Hindlimb muscle (tissue), 1 donor: ENCODE results near the gene PAPSS2. TPM values are rescaled to one million over a fixed set of nuclear protein-coding genes. Genes with fewer than 3 reads are reported as not detected.

ENCODE experiments used
- DNase-seq: peaks from one replicate; pipeline ENCODE4 v3.0.0-alpha.2; 2013
- polyA plus RNA-seq: library from polyadenylated mRNA; unstranded; fragments of 120-200 nt; gene quantifications from one replicate; pipeline ENCODE4 v1.2.1, GENCODE V29; 2013; ENCODE audit not compliant: insufficient read length

PAPSS2 gene
- polyA plus RNA-seq, 1 donor, result 8.7 TPM

- no peak for DNase-seq
Measured at GRCh38 chr10:87671139-87671815, 11.6 kb downstream of the PAPSS2 start.

- no peak for DNase-seq
Measured at GRCh38 chr10:87672551-87672950, 12.9 kb downstream of the PAPSS2 start.

GRCh38 chr10:87674943-87675342, 15.3 kb downstream of the PAPSS2 start:
- no peak for DNase-seq

GRCh38 chr10:87675396-87676376, 16.0 kb downstream of the PAPSS2 start:
- DNase-seq, result no peak

- DNase-seq, result no peak
Measured at GRCh38 chr10:87677595-87677994, 17.9 kb downstream of the PAPSS2 start.

DNA sequence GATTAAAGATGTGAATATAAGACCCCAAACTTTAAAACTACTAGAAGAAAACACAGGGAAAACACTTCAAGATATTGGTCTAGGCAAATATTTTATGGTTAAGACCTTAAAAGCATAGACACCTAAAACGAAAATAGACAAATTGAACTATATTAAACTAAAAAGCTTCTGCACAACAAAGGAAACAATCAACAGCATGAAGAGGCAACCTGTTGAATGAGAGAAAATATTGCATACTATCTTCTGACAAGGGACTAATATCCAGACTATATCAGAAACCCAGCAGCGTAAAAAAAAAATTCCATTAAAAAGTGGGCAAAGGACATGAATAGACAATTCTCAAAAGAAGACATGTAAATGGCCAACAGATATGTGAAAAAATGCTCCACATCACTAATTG, 18.6 kb downstream of the PAPSS2 start:
- DNase-seq, result no peak

DNA sequence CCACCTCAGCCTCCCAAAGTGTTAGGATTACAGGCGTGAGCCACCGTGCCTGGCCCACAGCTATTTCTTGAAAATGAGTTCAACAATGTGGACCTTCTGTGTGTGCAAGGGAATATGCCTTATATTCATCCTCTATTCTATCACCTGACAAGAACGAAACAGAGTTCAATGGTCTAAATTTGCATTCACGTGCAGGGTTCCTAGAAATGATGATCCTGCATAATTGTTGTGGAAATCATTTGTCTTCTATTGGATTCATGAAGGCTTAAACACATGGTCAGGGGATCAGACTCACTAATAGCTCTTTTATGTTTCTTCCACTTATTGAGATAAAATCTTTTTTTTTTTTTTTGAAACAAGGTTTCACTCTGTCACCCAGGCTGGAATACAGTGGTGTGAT, 23.7 kb downstream of the PAPSS2 start:
- no peak for DNase-seq

GRCh38 chr10:87684001-87684638, 24.4 kb downstream of the PAPSS2 start:
- DNase-seq, result no peak

- DNase-seq, result no peak
Measured at GRCh38 chr10:87685832-87686574, 26.3 kb downstream of the PAPSS2 start.

- no peak for DNase-seq
Measured at GRCh38 chr10:87691506-87692070, 31.9 kb downstream of the PAPSS2 start.

GRCh38 chr10:87692956-87693484, 33.3 kb downstream of the PAPSS2 start:
- no peak for DNase-seq

DNA sequence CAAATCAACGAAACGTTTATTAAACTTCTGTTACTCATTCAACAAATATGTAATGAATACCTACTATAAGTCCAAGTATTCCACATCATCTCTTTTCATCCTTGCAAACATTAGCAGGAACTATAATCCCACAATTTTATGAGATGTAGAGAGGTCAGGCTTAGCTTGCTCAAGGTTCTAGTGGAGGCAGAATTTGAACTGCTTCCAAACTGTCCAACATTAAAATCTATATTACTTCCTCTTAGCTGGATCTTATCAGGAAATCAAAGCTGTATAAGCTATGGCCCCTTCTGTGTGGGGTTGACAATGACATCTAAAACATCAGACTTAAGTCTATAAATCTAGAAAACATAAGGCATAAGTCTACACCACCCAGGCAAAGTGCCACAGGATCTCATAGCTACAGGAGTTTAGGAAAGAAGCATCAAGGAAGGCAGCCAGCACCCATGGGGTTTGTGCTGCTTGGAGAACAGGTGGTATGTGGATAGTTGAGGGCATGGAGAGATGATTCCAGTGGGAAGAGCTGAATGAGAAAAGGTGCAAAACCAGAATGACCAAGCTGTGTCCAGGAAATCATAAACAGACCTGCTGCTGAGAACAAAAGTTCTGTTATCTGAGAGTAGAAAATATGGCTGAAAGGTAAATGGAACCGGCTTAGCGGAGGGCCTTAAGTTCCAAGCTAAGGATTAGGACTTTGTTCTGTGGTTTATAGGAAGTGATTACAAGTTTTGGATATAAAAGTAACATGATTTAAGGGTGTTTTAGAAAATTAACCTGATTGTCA, 34.5 kb downstream of the PAPSS2 start:
- no peak for DNase-seq

DNA sequence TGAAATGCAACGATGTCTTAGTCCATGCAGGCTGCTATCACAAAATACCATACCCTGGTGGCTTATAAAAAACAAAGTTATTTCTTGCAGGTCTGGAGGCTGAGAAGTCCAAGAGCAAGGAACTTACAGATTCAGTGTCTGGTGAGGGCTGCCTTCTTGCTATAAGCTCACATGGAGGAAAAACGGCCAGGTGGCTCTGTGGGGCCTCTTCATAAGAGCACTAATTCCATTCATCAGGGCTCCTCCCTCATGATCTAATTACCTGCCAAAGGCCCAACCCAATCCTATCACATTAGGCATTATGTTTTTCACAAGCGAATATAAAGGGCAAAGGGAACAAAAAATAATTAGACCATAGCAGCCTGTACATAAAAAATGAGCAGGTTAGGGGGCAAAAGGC, 35.4 kb downstream of the PAPSS2 start:
- no peak for DNase-seq

GRCh38 chr10:87696922-87697745, 37.5 kb downstream of the PAPSS2 start:
- no peak for DNase-seq

DNA sequence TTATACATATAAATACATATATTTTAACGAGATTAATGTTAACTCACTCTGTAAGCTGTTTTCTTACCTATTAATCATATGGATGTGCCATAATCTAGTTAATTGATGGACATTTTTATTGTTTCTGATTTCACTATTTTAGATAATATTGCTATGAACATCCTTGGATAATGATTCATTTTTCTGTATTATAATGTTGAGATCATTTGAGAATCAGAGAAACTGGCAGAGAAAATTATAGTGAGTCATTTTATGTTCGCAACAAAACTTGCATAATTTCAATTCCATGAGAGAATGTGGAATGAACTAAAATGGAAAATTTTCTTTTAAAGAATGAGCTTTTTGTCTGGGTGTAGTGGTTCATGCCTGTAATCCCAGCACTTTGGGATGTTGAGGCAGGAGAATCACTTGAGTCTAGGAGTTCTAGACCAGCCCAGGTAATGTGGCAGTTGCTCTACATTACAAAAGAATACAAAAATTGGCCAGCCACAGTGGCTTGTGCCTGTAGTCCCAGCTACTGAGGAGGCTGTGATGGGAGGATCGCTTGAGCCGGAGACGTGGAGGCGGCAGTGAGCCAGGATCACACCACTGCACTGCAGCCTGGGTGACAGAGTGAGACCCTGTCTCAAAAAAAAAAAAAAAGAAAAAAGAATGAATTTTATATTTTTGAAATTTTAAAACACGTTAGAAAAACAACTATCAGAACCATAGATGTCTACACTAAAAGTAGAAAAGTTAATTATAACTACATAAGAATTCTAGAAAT, 40.5 kb downstream of the PAPSS2 start:
- no peak for DNase-seq

DNA sequence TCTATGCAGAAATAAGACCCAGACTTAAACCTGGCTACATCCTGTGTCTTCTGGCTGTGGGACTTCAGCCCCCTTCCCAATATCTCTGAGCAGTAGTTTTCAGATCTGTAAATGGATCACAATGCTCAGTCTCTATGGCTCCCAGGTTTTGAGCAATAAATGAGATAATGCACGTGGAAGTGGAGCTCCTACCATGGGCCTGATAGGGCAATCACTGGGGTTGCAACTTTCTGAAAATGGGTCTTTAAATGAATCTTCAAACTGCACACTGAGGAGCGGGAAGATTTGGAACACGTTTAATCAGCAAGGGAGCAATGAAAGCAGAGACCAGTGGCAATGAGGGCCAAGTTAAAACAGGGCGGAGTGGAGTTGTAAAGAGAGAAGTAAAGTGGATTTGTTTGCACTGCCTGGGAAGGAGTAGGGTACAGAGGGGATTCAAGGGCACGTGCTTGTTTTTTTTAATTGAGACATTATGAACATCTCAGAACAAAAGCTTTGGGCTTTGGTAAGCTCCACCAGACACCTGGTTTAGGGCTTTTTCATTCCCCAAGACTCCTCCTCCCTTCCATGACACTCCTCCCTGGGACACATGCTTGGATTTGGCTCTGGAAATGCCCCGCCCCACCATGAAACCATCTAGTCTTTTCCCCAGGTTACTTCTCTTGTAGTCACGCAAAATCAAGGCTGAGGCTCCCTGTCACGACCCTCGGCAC, 42.7 kb downstream of the PAPSS2 start:
- no peak for DNase-seq

DNA sequence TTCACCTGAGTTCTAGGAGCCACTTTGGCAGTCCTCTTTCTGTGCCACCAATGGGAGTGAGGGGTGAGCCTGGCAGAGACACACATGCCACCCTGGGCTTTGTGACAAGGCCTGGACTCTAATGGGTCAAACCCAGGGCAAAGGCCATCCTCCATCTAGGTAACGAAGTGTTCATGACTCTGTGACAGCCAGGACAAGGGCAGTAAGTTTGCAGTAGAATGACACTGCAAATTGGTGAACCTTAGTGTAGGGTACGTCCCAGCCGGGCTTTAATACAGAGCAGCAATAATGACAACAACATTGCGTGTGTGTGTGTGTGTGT, 43.3 kb downstream of the PAPSS2 start:
- DNase-seq, result no peak

DNA sequence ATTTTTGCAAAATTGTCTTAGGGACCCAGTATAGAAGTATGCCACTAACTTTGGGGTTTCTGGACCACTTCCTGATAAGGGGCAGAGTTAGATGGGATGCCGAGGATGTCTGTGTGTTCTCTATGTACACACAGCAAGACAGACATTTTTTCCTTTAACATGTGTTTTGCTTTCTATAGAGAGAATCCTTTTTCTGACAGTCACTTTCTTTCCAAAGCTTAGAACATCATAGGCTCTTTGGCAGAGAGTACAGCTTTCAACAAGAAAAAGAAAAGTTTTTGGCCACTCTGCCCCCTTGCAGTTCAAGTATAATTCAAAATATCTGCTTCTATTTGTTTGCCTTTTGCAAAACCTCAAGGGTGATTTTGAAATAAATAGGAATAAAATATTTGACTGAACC, 44.1 kb downstream of the PAPSS2 start:
- DNase-seq, result peak; percentile 41

- no peak for DNase-seq
Measured at GRCh38 chr10:87705339-87705738, 45.7 kb downstream of the PAPSS2 start.
